Fibroblast of skin of right biceps (primary cell): ENCODE data around the gene RSPRY1.
"Not testable (repeated sequence)": the region's sequence is repeated elsewhere in the genome, so short reads cannot be mapped to it uniquely, and the experiment has no call there.

ENCODE experiments used
- DNase-seq: peaks from one replicate; pipeline ENCODE4 v3.0.0-alpha.2; 2013

RSPRY1 gene

GRCh38 chr16:57257455-57258070 lies 71.4 kb downstream of the RSPRY1 start:
- no peak for DNase-seq

- DNase-seq = no peak
Observed at GRCh38 chr16:57258226-57258909, 72.2 kb downstream of the RSPRY1 start.

- no peak for DNase-seq
Observed at GRCh38 chr16:57258910-57259475, 72.9 kb downstream of the RSPRY1 start.

GRCh38 chr16:57260294-57260929 lies 74.3 kb downstream of the RSPRY1 start:
- DNase-seq = peak; percentile 73

GRCh38 chr16:57261806-57262205 lies 75.7 kb downstream of the RSPRY1 start:
- no peak for DNase-seq

- DNase-seq = no peak
Observed at GRCh38 chr16:57262841-57263540, 76.9 kb downstream of the RSPRY1 start.

GRCh38 chr16:57263541-57264351 lies 77.6 kb downstream of the RSPRY1 start:
- DNase-seq = no peak

- no peak for DNase-seq
Observed at GRCh38 chr16:57264381-57264780, 78.3 kb downstream of the RSPRY1 start.

GRCh38 chr16:57264950-57265371 lies 78.8 kb downstream of the RSPRY1 start:
- DNase-seq = no peak

- DNase-seq = no peak
Observed at GRCh38 chr16:57265850-57266530, 79.9 kb downstream of the RSPRY1 start.

GRCh38 chr16:57266531-57267260 lies 80.6 kb downstream of the RSPRY1 start:
- no peak for DNase-seq

- not testable (repeated sequence) for DNase-seq
Observed at GRCh38 chr16:57267343-57267742, 81.2 kb downstream of the RSPRY1 start.

GRCh38 chr16:57268804-57269800 lies 83.0 kb downstream of the RSPRY1 start:
- DNase-seq = no peak

- DNase-seq = no peak
Observed at GRCh38 chr16:57270221-57271062, 84.3 kb downstream of the RSPRY1 start.

GRCh38 chr16:57271063-57271345 lies 84.9 kb downstream of the RSPRY1 start:
- no peak for DNase-seq

GRCh38 chr16:57271867-57272495 lies 85.9 kb downstream of the RSPRY1 start:
- DNase-seq = no peak

- no peak for DNase-seq
Observed at GRCh38 chr16:57273359-57273758, 87.2 kb downstream of the RSPRY1 start.

GRCh38 chr16:57273826-57274225 lies 87.7 kb downstream of the RSPRY1 start:
- DNase-seq = no peak
